Liver (tissue), 3 donors: ENCODE results near the gene ZNF410.

Experiments used
- ATF3 ChIP-seq: IDR thresholded peaks from 2 replicates; pipeline ENCODE4 v1.6.1; 2016; ENCODE audit warnings: antibody characterized with exemption
- CTCF ChIP-seq: fragments of 150-350 bp; IDR thresholded peaks from 2 replicates; pipeline ENCODE4 v1.5.1; 2017; ENCODE audit warnings: improper control_type of control experiment, low read depth, low read length; ENCODE audit not compliant: missing input control
- EGR1 ChIP-seq, 2 donors: IDR thresholded peaks; 2 replicates each; pipeline ENCODE4 v1.6.1; 2016 to 2018; ENCODE audit warnings: antibody characterized with exemption in 2 of 2, low read depth in 2 of 2
- FOXA1 ChIP-seq: IDR thresholded peaks from 2 replicates; pipeline ENCODE4 v1.6.1; 2016; ENCODE audit warnings: antibody characterized with exemption
- HNF4A ChIP-seq, 2 donors: conservative IDR thresholded peaks; 2 replicates each; pipeline ENCODE4 v1.6.1; 2016; ENCODE audit warnings: antibody characterized with exemption in 2 of 2, mild to moderate bottlenecking in 2 of 2
- HNF4G ChIP-seq: IDR thresholded peaks from 2 replicates; pipeline ENCODE4 v1.6.1; 2016; ENCODE audit warnings: antibody characterized with exemption
- MAX ChIP-seq: IDR thresholded peaks from 2 replicates; pipeline ENCODE4 v1.6.1; 2016; ENCODE audit warnings: antibody characterized with exemption
- RAD21 ChIP-seq, 2 donors: IDR thresholded peaks; 2 replicates each; pipeline ENCODE4 v1.6.1; 2016; ENCODE audit warnings: antibody characterized with exemption in 2 of 2, mild to moderate bottlenecking in 2 of 2
- REST ChIP-seq: IDR thresholded peaks from 2 replicates; pipeline ENCODE4 v1.6.1; 2016; ENCODE audit warnings: antibody characterized with exemption, mild to moderate bottlenecking
- SP1 ChIP-seq: IDR thresholded peaks from 2 replicates; pipeline ENCODE4 v1.6.1; 2018; ENCODE audit warnings: antibody characterized with exemption, mild to moderate bottlenecking
- TAF1 ChIP-seq: conservative IDR thresholded peaks from 2 replicates; pipeline ENCODE4 v1.6.1; 2016; ENCODE audit warnings: antibody characterized with exemption, mild to moderate bottlenecking
- YY1 ChIP-seq: IDR thresholded peaks from 2 replicates; pipeline ENCODE4 v1.6.1; 2016; ENCODE audit warnings: antibody characterized with exemption, mild to moderate bottlenecking
- ZBTB33 ChIP-seq: IDR thresholded peaks from 2 replicates; pipeline ENCODE4 v1.6.1; 2016; ENCODE audit warnings: antibody characterized with exemption
- donor health status: healthy.
- donor health status: healthy.

- TF ChIP-seq CTCF (no peak), REST (no peak), MAX (no peak), SP1 (no peak), ZBTB33 (no peak), EGR1 (IDR thresholded peaks at IDR 0.05; ENCODE audit: low read depth in 2 of 2) (no peak), HNF4G (no peak), ATF3 (no peak), YY1 (no peak), TAF1 (no peak), FOXA1 (no peak), RAD21 (IDR thresholded peaks at IDR 0.05) (no peak), HNF4A (conservative IDR thresholded peaks at IDR 0.05) (no peak)
These were observed 82.2 kb downstream of the ZNF410 start for GRCh38 chr14:73968885-73969284.
